Suprapubic skin (tissue), 4 donors: ENCODE results near the gene ZNF184. TPM values are rescaled to one million over a fixed set of nuclear protein-coding genes. Genes with fewer than 3 reads are reported as not detected.

Experiments
- DNase-seq, 2 donors: peaks; one replicate each; pipeline ENCODE4 v3.0.0-alpha.2; 2019; ENCODE audit warnings: low spot score in 2 of 2
- H3K27ac ChIP-seq: fragments of 200-600 bp; sonication (generic); one replicate; pipeline ENCODE4 v1.5.1; 2019
- H3K27me3 ChIP-seq: fragments of 200-600 bp; sonication (generic); one replicate; pipeline ENCODE4 v1.5.1; 2019
- H3K36me3 ChIP-seq: fragments of 200-600 bp; sonication (generic); one replicate; pipeline ENCODE4 v1.5.1; 2019
- H3K4me1 ChIP-seq: fragments of 200-600 bp; sonication (generic); one replicate; pipeline ENCODE4 v1.5.1; 2019
- H3K4me3 ChIP-seq: fragments of 200-600 bp; sonication (generic); one replicate; pipeline ENCODE4 v1.5.1; 2019; ENCODE audit warnings: mild to moderate bottlenecking
- H3K9me3 ChIP-seq: fragments of 200-600 bp; sonication (generic); one replicate; pipeline ENCODE4 v1.5.1; 2019
- CTCF ChIP-seq, 2 donors: fragments of 200-600 bp in 1 of 2; fragments of 450-650 bp in 1 of 2; sonication (generic) in 1 of 2; IDR thresholded peaks; one replicate each; pipeline ENCODE4 v1.5.1; 2016 to 2019; ENCODE audit warnings: antibody characterized with exemption in 2 of 2, mild to moderate bottlenecking in 1 of 2, moderate library complexity in 1 of 2
- EP300 ChIP-seq: sonication (generic); formaldehyde crosslinking; IDR thresholded peaks from one replicate; pipeline ENCODE4 v1.6.1; 2017; ENCODE audit warnings: antibody characterized with exemption
- POLR2A ChIP-seq, 2 donors: fragments of 450-650 bp; IDR thresholded peaks; one replicate each; pipeline ENCODE4 v1.6.1; 2017; ENCODE audit warnings: antibody characterized with exemption in 2 of 2, mild to moderate bottlenecking in 2 of 2, moderate library complexity in 2 of 2
- POLR2AphosphoS5 ChIP-seq, 3 donors: sonication (generic); formaldehyde crosslinking; IDR thresholded peaks; one replicate each; pipeline ENCODE4 v1.6.1; 2017; ENCODE audit warnings: antibody characterized with exemption in 3 of 3
- WGBS: methylation state at CpG from one replicate; pipeline ENCODE4 v1.1.5; 2018; 5-methylcytosine and 5-hydroxymethylcytosine counted together
- total RNA-seq, 4 donors: library from RNA; depleted of rRNA; stranded (reverse); fragments of >200 nt; gene quantifications; one replicate each; pipeline ENCODE4 v1.1.0, GENCODE V29; 2016

The ZNF184 gene
- total RNA-seq, 4 donors from 2014 or later = 6.3 to 14.2 (median 10.5) TPM

GRCh38 chr6:27502508-27503435 is 29.9 kb upstream of the ZNF184 start:
- H3K9me3 ChIP-seq = no peaks in the 10 kb centered on the region
- no peak overlapping the region for H3K27ac ChIP-seq
- peak overlapping the region; percentile 46 for H3K4me3 ChIP-seq
- no peaks in the 10 kb centered on the region for H3K36me3 ChIP-seq
- TF ChIP-seq CTCF (IDR thresholded peaks at IDR 0.05) = no peak
- no peak for TF ChIP-seq POLR2A (IDR thresholded peaks at IDR 0.05)
- no peak for TF ChIP-seq POLR2AphosphoS5 (IDR thresholded peaks at IDR 0.05)
- no peak for TF ChIP-seq EP300
- DNase-seq = no peak
- H3K27me3 ChIP-seq = peaks cover 40% of the 10 kb centered on the region
- WGBS = 1% methylated on average over 33 of the region's 33 CpGs
- H3K4me1 ChIP-seq = peaks cover 19% of the 10 kb centered on the region

DNA sequence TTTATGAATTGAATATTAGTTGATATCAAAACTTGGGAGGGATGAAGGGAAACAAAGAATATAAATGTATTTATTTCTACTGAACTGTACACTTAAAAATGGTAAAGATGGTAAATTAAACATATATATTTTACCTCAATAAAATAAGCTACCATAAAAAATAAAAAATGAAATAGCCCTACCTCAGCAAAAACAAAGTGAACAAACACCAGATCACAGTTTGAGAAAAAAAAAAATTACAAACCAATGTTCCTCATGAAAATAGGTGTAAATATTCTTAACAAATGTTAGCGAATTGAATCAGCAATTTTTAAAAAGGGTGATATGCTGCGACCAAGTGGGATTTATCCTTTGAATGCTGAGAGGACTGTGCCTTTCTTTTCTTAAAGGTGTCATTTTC is 28.3 kb upstream of the ZNF184 start:
- no peak for TF ChIP-seq EP300
- TF ChIP-seq CTCF (IDR thresholded peaks at IDR 0.05) = no peak
- no peak for TF ChIP-seq POLR2AphosphoS5 (IDR thresholded peaks at IDR 0.05)
- no peak for TF ChIP-seq POLR2A (IDR thresholded peaks at IDR 0.05)
- Histone ChIP-seq H3K4me1 (peaks cover 19% of the 10 kb centered on the region), H3K4me3 (no peak overlapping the region), H3K36me3 (no peaks in the 10 kb centered on the region), H3K27me3 (peaks cover 55% of the 10 kb centered on the region), H3K9me3 (no peaks in the 10 kb centered on the region), H3K27ac (no peak overlapping the region)
- 86% methylated on average over 2 of the region's 2 CpGs for WGBS
- no peak for DNase-seq

DNA sequence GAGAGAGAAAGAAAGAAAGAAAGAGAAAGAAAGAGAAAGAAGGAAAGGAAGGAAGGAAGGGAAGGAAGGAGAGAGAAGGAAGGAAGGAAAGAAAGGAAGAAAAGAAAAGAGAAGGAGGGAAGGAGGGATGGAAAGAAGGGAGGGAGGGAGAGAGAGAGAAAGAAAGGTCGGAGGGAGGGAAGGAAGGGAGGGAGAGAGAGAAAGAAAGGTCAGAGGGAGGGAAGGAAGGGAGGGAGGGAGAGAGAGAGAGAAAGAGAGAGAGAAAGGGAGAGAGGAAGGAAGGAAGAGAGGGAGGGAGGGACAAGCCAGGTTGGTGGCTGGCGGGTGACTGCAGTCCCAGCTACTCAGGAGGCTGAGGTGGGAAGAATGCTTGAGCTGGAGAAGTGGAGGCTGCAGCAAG is 27.3 kb upstream of the ZNF184 start:
- H3K9me3 ChIP-seq = no peaks in the 10 kb centered on the region
- 37% methylated on average over 2 of the region's 2 CpGs for WGBS
- peaks cover 65% of the 10 kb centered on the region for H3K27me3 ChIP-seq
- no peak for DNase-seq
- no peak overlapping the region for H3K4me3 ChIP-seq
- peaks cover 25% of the 10 kb centered on the region for H3K4me1 ChIP-seq
- H3K27ac ChIP-seq = no peak overlapping the region
- no peak for TF ChIP-seq POLR2AphosphoS5 (IDR thresholded peaks at IDR 0.05)
- no peaks in the 10 kb centered on the region for H3K36me3 ChIP-seq

DNA sequence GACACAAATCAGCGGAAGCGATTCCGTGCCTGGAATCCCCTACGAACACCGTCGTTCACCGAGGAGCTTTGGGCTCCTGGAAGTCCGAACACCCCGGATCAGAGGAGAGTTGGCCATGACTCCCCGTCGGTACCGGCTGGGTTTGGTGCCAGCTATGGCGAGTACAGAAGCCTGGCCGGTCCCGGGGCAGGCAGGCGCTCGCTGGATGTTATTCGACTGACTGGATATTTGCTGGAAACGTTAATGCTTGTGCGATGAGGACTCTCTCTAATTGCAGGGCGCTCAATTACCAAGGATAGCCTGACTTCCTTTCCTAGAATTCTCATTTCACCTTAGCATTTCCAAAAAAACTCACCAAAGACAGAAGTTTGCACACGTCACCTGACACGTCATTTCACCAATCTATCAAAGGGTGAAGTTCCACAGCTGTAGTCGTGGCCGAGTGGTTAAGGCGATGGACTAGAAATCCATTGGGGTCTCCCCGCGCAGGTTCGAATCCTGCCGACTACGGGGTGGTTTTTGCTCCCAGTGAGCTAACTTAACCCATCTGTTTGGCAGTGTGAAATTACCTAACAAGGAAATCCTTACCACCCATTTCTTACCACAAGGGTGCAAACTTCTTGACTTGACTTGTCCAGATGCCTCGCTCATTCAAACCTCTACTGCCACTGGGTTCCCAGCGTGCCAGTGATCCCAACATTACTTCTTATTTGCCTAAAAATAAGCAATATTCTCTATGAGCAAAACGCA is 22.7 kb upstream of the ZNF184 start:
- peaks cover 10% of the 10 kb centered on the region for H3K4me1 ChIP-seq
- peaks cover 64% of the 10 kb centered on the region for H3K27me3 ChIP-seq
- H3K4me3 ChIP-seq = peak overlapping the region; percentile 44
- DNase-seq = no peak
- H3K9me3 ChIP-seq = no peaks in the 10 kb centered on the region
- no peak for TF ChIP-seq POLR2AphosphoS5 (IDR thresholded peaks at IDR 0.05)
- no peak for TF ChIP-seq POLR2A (IDR thresholded peaks at IDR 0.05)
- TF ChIP-seq EP300 = no peak
- no peak for TF ChIP-seq CTCF (IDR thresholded peaks at IDR 0.05)
- H3K27ac ChIP-seq = no peak overlapping the region
- WGBS = 6% methylated on average over 34 of the region's 34 CpGs
- no peaks in the 10 kb centered on the region for H3K36me3 ChIP-seq

GRCh38 chr6:27494987-27495385 is 22.1 kb upstream of the ZNF184 start:
- 14% methylated on average over 7 of the region's 7 CpGs for WGBS
- Histone ChIP-seq H3K27ac (no peak overlapping the region), H3K4me3 (peak overlapping the region; percentile 44), H3K4me1 (peaks cover 10% of the 10 kb centered on the region), H3K27me3 (peaks cover 58% of the 10 kb centered on the region), H3K9me3 (no peaks in the 10 kb centered on the region), H3K36me3 (no peaks in the 10 kb centered on the region)
- TF ChIP-seq POLR2AphosphoS5 (IDR thresholded peaks at IDR 0.05) = no peak
- TF ChIP-seq CTCF (IDR thresholded peaks at IDR 0.05) = no peak
- TF ChIP-seq POLR2A (IDR thresholded peaks at IDR 0.05) = no peak
- TF ChIP-seq EP300 = no peak
- no peak for DNase-seq
